Uterus (tissue), 2 donors: ENCODE measurements around the gene RAX2.

Source experiments
- CTCF ChIP-seq, 4 experiments: fragments of 200-600 bp in 2 of 4; fragments of 450-650 bp in 2 of 4; sonication (generic) in 2 of 4; IDR thresholded peaks; one replicate each; pipeline ENCODE4 v1.5.1; 2016 to 2019; ENCODE audit warnings: antibody characterized with exemption in 4 of 4, mild to moderate bottlenecking in 2 of 4, moderate library complexity in 1 of 4
- POLR2A ChIP-seq, 2 donors: fragments of 450-650 bp; IDR thresholded peaks; one replicate each; pipeline ENCODE4 v1.6.1; 2016; ENCODE audit warnings: antibody characterized with exemption in 2 of 2, mild to moderate bottlenecking in 1 of 2, moderate library complexity in 1 of 2

- TF ChIP-seq CTCF (IDR thresholded peaks at IDR 0.05) (no peak), POLR2A (IDR thresholded peaks at IDR 0.05) (no peak)
Measured at GRCh38 chr19:3722443-3723109, 49.5 kb downstream of the RAX2 start.
